Measurements from ENCODE around the gene MCOLN3.
"Not testable (repeated sequence)": the region's sequence is repeated elsewhere in the genome, so short reads cannot be mapped to it uniquely, and the experiment has no call there.

Gene MCOLN3

DNA sequence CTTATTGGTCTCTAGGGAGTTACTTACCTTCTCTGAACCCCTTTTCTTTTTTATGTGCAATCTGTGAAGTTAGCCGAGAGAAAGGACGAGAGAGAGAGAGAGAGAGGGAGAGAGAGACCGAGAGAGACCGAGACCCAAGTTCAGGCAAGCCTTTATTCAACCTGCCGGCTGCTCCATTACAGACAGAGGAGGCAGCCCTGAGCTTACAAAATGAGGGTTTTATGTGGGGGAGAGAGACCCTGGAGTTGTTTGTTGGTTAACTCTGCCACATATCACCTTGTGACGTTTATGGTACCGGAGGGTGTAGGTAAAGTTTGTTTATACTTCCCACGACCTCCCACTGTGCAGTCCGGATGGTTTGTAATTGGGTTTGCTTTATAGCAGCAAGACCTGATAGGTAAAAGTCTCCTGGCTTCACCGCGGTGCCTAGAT, 1.5 kb upstream of the MCOLN3 start:
- FAIRE-seq (no peak), DNase-seq (ENCODE audit: insufficient read length, low spot score) (no peak)

DNA sequence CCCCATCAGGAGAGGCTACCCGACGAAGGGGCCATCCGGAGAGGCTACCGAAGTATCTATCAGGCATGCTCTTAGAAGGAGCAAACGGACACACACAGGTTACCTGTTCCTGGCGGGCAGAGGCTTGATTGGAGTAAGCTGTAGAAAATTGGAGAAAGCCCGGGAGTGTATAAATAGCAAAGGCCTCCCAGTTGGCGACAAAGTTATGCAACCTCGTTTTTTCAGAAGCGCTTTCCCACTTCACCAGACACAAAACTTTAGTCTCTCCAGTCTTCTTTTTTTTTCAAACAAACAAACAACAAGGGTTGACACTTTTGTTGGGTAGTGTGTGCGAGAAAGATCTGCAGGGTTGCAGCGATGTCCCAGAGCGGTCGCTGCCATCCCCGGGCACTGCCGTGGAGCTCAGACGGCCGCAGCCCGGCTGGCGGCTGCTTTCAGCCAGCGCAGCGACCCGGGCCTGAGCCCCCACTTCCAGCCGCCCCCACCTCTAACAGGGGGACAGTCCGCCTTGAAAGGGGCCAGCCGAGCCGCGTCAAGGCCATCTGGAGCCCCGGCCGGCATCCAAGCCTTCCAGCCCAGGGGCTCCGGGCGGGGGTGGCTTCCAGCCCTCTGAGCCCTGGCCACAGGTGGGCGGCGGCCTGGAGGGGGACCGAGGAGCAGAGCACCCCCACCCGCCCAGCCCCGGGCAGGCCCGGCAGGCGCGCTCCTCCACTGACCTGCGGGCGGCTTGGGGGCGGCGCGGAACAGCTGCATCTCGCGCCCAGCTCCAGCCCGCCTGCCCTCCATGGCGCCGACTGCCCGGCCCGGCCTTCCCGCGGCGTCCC, 616 bp downstream of the MCOLN3 start:
- peak; percentile 18 for DNase-seq (ENCODE audit: insufficient read length, low spot score)
- FAIRE-seq: no peak

DNA sequence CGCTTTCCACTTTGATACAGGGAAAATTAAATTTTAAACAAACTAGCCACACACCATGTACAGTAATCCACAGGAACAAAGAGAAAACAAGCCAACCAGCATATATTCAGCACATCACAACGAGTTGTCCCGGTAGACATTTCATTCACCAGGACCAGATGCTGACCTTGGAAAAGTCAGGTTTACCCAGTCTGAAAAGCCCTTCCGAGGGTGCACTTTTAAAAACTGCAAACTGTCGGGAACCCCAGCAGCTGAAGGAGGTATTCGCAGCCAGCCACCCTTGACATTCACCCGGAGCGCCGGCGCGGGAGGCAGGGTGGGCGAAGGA, 1.2 kb downstream of the MCOLN3 start:
- FAIRE-seq: no peak
- DNase-seq (ENCODE audit: insufficient read length, low spot score): no peak

DNA sequence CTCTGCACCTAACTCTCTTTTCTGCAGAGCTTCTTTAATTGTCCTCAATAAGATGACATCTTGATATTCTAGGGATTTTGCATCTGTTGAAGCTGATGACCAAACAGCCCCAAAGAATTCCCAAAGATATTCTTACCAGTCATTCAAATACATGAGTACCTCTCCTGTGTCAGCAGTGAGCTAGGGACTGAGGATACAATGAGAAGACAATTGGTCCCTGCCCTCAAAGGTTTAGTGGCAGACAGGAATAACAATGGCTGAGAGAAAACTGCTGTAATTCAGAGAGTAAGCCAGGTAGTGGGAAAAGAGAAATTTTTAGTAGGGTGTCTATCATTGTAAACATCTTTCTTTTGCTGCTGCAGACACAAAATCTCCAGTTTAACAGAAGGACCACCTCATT, 5.9 kb downstream of the MCOLN3 start:
- DNase-seq (ENCODE audit: insufficient read length, low spot score) (no peak), FAIRE-seq (no peak)

- DNase-seq (ENCODE audit: insufficient read length, low spot score) (no peak), FAIRE-seq (no peak)
Observed at GRCh38 chr1:85041793-85042192, 6.5 kb downstream of the MCOLN3 start.

- no peak for DNase-seq (ENCODE audit: insufficient read length, low spot score)
- no peak for FAIRE-seq
Observed at GRCh38 chr1:85033221-85033620, 15.1 kb downstream of the MCOLN3 start.

- DNase-seq (ENCODE audit: insufficient read length, low spot score): no peak
- FAIRE-seq: no peak
Observed at GRCh38 chr1:85030536-85030935, 17.8 kb downstream of the MCOLN3 start.

DNA sequence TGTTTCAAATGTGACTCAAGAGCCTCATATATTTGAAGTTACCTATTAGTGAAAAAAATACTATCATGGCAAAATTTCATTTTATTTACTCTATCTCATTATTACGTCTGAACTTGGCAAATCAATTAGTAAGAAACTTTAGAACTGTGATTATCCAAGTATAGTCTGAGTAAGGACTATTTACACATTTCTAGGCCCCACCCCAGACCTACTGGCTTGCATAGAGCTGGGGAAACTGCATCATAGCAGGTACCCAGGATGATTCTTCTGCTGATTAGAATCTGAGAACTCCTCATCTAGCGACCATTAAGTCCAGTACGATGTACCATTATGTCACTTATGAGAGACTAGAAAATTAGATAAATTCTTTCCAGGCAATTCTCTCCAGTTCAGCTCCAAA, 20.1 kb downstream of the MCOLN3 start:
- no peak for DNase-seq (ENCODE audit: insufficient read length, low spot score)
- no peak for FAIRE-seq

GRCh38 chr1:85027242-85027983, 20.9 kb downstream of the MCOLN3 start:
- DNase-seq (ENCODE audit: insufficient read length, low spot score) (no peak), FAIRE-seq (no peak)

GRCh38 chr1:85025940-85026339, 22.4 kb downstream of the MCOLN3 start:
- no peak for FAIRE-seq
- DNase-seq (ENCODE audit: insufficient read length, low spot score): no peak

DNA sequence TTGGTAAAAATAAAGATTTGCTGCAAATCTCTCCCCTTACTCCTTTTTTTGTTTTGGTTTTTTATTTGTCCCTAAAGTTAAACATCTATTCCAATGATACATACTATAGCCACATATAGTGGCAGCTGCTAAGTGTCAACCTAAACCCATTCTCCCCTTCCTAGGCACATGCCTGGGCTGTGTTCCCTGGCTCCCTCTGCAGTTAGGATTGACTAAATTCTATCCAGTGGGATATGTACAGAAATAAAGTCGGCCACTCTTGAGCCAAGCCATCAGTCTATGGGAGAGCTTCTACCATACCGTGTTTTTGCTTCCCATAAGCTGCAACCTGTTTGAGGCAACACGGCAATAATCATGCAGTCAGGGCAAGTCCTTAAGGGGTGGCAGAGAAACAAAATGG, 23.6 kb downstream of the MCOLN3 start:
- DNase-seq (ENCODE audit: insufficient read length, low spot score) (no peak), FAIRE-seq (no peak)

- FAIRE-seq (no peak), DNase-seq (ENCODE audit: insufficient read length, low spot score) (no peak)
Observed at GRCh38 chr1:85022700-85023099, 25.6 kb downstream of the MCOLN3 start.

DNA sequence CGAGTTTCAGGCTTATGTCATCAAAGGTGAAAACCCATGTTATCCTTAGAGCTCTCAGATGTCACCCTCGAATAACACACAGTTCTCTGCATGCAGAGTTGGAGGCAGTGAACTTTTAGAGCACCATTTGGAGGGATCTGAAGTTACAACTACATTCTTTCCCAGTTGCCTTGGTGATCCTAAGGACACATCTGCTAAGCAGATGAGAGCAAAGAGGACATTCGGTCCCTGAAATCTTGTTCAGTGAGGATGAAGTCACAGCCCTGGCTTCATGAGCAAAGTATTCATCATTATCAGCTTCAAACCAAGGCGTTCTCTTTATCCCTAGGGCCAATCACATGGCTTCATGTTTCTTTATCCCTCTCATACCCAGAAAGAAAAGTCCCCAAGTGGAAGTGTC, 28.3 kb downstream of the MCOLN3 start:
- DNase-seq (ENCODE audit: insufficient read length, low spot score) (no peak), FAIRE-seq (no peak)

- FAIRE-seq (no peak), DNase-seq (ENCODE audit: insufficient read length, low spot score) (no peak)
Observed at GRCh38 chr1:85015826-85016225, 32.5 kb downstream of the MCOLN3 start.

DNA sequence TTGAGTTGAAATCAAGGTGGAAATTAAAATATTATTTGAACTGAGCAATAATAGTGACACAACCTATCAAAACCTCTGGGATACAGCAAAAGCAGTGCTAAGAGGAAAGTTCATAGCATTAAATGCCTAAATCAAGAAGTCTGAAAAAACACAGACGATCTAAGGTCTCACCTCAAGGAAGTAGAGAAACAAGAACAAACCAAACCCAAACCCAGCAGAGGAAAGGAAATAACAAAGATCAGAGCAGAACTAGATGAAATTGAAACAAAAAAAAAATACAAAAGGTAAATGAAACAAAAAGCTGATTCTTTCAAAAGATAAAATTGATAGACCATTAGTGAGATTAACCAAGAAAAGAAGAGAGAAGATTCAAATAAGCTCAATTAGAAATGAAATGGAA, 42.7 kb downstream of the MCOLN3 start:
- FAIRE-seq; DNase-seq (ENCODE audit: insufficient read length, low spot score): not testable (repeated sequence)

DNA sequence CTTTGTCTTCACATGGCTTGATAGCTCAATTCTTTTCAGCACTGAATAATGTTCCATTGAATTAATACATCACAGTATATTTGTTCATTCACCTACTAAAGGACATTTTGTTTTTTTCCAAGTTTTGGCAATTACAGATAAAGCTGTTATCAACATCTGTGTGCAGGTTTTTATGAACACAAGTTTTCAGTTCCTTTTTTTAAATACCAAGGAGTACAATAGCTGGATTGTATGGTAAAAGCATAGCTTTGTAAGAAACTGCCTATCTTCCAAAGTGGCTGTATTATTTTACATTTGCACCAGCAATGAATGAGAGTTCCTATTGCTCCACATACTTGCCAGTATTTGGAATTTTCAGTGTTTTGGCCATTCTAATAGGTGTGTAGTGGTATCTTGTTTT, 46.6 kb downstream of the MCOLN3 start:
- no peak for FAIRE-seq
- DNase-seq (ENCODE audit: insufficient read length, low spot score): no peak

DNA sequence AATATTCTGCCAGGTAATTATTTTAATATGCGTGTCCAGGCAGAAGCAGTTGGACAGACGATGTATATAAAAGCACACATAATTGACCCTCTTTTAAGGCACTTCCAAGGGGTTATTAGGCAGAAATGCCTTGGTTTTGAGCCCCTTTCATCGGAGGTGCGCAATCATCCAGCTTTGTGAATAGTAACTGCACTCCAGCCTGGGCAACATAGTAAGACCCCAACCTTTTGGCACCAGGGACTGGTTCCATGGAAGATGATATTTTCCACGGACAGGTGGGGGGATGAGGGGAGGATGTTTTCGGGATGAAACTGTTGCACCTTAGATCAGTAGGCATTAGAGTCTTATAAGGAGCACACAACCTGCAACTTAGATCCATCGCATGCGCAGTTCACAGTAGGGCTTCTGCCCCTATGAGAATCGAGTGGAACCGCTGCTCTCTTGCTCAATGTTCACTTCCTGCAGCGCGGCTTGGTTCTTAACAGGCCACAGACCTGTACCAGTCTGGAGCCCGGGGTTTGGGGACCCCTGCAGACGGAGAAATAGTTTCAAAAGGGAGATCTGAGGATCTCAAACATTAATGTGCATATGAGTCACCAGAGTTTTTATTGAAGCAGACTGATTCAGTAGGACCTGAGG, 49.5 kb downstream of the MCOLN3 start:
- DNase-seq (ENCODE audit: insufficient read length, low spot score) (peak; percentile 5), FAIRE-seq (no peak)

- FAIRE-seq: no peak
- peak; percentile 8 for DNase-seq (ENCODE audit: insufficient read length, low spot score)
Observed at GRCh38 chr1:84997667-84998600, 50.4 kb downstream of the MCOLN3 start.

DNA sequence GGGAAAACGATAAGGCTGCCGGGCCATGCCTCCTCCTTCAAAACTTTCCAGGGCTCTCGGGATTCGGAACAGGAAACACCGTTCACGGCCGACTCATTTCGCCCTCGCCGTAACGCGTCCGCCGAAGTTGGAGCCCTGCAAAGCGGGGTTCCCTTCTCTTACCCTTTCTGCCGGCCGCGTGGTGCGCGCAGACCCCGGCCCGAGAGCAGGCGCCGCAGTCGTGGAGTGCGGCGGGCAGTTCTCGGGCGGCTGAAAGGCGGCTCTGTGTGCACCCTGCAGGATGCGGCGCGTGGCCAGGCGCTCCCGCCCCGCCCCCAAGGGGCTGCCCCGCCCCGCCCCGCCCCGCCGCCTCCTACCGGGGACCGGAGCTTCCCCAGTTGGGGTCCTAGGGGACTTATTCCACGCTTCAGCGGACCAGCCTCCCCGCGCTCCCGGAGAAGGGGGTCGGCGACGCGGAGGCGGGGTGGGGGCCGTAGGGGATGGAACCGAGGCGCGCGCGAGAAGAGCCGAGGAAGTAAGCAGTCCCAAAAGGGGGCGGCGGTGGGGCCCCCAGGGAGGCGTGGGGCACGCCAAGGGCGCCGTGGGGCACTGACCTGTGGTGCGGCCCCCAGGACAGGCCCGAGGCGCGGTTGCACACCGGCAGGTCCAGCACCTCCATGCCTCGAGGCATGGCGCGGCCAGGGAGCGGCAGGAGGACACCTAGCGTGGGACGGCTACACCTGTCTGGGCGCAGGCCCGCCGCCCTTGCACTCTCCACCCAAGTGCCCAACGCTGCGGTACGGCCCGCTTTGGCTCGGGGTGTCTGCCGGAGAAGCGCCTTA, 51.2 kb downstream of the MCOLN3 start, which contains the start of gene MCOLN2:
MCOLN2 (minus strand) TSS at position 268 of the 821 bp plus-strand sequence; CDS start at position 27, 241 bp downstream.
- FAIRE-seq (no peak), DNase-seq (ENCODE audit: insufficient read length, low spot score) (peak; percentile 39)
